Astrocyte (in vitro differentiated cells and primary cell): Measurements from ENCODE around the gene KRT79. TPM values are rescaled to one million over a fixed set of nuclear protein-coding genes. Genes with fewer than 3 reads are reported as not detected.
A peak's percentile ranks its signal among the peaks of the same experiment; 100 is the strongest.

Experiments used
- DNase-seq: peaks from one replicate; pipeline ENCODE4 v3.0.0-alpha.2; 2010; ENCODE audit warnings: low read depth
- FAIRE-seq: peaks from 2 replicates; lab custom pipeline; 2011; peaks lifted over from hg19 to GRCh38; lab: Jason Lieb, UNC
- H2AFZ ChIP-seq: 2 replicates; pipeline ENCODE4 v1.6.0; 2012; ENCODE audit warnings: low read depth, low read length, inconsistent platforms
- H3K27ac ChIP-seq: 2 replicates; pipeline ENCODE4 v1.5.1; 2011; ENCODE audit warnings: low read depth, low read length, inconsistent platforms
- H3K27me3 ChIP-seq: 2 replicates; pipeline ENCODE4 v1.6.0; 2011; ENCODE audit warnings: low read length, inconsistent platforms; ENCODE audit not compliant: insufficient read depth
- H3K36me3 ChIP-seq: 2 replicates; pipeline ENCODE4 v1.5.1; 2011; ENCODE audit warnings: low read length, inconsistent platforms; ENCODE audit not compliant: insufficient read depth
- H3K4me1 ChIP-seq: 2 replicates; pipeline ENCODE4 v1.5.1; 2011; ENCODE audit warnings: low read length, inconsistent platforms; ENCODE audit not compliant: insufficient read depth
- H3K4me2 ChIP-seq: 2 replicates; pipeline ENCODE4 v1.6.0; 2012; ENCODE audit warnings: low read length, inconsistent platforms
- H3K4me3 ChIP-seq: 2 replicates; pipeline ENCODE4 v1.5.1; 2011; ENCODE audit warnings: low read depth, mild to moderate bottlenecking, low read length, inconsistent platforms; ENCODE audit not compliant: insufficient read depth
- H3K79me2 ChIP-seq: 2 replicates; pipeline ENCODE4 v1.6.0; 2012; ENCODE audit warnings: mild to moderate bottlenecking, low read length, inconsistent platforms; ENCODE audit not compliant: insufficient read depth
- H3K9ac ChIP-seq: 2 replicates; pipeline ENCODE4 v1.6.0; 2012; ENCODE audit warnings: mild to moderate bottlenecking, low read length, inconsistent platforms
- H3K9me3 ChIP-seq: 2 replicates; pipeline ENCODE4 v1.5.1; 2012; ENCODE audit warnings: low read depth, mild to moderate bottlenecking, low read length, inconsistent platforms; ENCODE audit not compliant: insufficient read depth
- H4K20me1 ChIP-seq: 2 replicates; pipeline ENCODE4 v1.6.0; 2012; ENCODE audit warnings: low read length, inconsistent platforms; ENCODE audit not compliant: insufficient read depth
- H3K27ac Mint-ChIP-seq: one replicate; pipeline ENCODE4 v1.8.0; 2021; ENCODE audit warnings: mild to moderate bottlenecking, mixed read lengths; ENCODE audit not compliant: unreplicated experiment
- H3K27me3 Mint-ChIP-seq: one replicate; pipeline ENCODE4 v1.8.0; 2021; ENCODE audit warnings: low read depth, mixed read lengths; ENCODE audit not compliant: unreplicated experiment
- H3K36me3 Mint-ChIP-seq: one replicate; pipeline ENCODE4 v1.8.0; 2021; ENCODE audit warnings: low read depth, mixed read lengths; ENCODE audit not compliant: unreplicated experiment
- H3K4me1 Mint-ChIP-seq: one replicate; pipeline ENCODE4 v1.8.0; 2021; ENCODE audit warnings: low read depth, mixed read lengths; ENCODE audit not compliant: unreplicated experiment
- H3K4me3 Mint-ChIP-seq: one replicate; pipeline ENCODE4 v1.8.0; 2021; ENCODE audit warnings: mild to moderate bottlenecking, moderate library complexity, mixed read lengths; ENCODE audit not compliant: unreplicated experiment
- H3K9me3 Mint-ChIP-seq: one replicate; pipeline ENCODE4 v1.8.0; 2021; ENCODE audit warnings: mild to moderate bottlenecking, mixed read lengths; ENCODE audit not compliant: unreplicated experiment
- CTCF ChIP-seq: IDR thresholded peaks from 2 replicates; pipeline ENCODE4 v1.5.1; 2011; ENCODE audit warnings: low read depth, mild to moderate bottlenecking, inconsistent platforms, low read length, moderate library complexity; ENCODE audit not compliant: insufficient read depth
- EZH2 ChIP-seq: IDR thresholded peaks from 2 replicates; pipeline ENCODE4 v1.6.1; 2012; ENCODE audit warnings: mild to moderate bottlenecking, low read length, inconsistent platforms; ENCODE audit not compliant: insufficient read depth
- total RNA-seq: library from RNA; stranded (reverse); gene quantifications from 2 replicates; pipeline ENCODE4 v1.2.1, GENCODE V29; 2021

Gene KRT79
- total RNA-seq, 1 donor from 2014 or later, result 0.50 TPM

GRCh38 chr12:52832985-52833905, 866 bp downstream of the KRT79 start:
- H3K4me3 Mint-ChIP-seq, result no peak overlapping the region

GRCh38 chr12:52832451-52832850, 1.7 kb downstream of the KRT79 start:
- Mint-ChIP-seq H3K36me3 (no peaks in the 10 kb centered on the region), H3K4me3 (no peak overlapping the region), H3K9me3 (peaks cover 2% of the 10 kb centered on the region), H3K4me1 (peaks cover 34% of the 10 kb centered on the region), H3K27me3 (peaks cover 11% of the 10 kb centered on the region), H3K27ac (no peak overlapping the region)
- FAIRE-seq (no peak), DNase-seq (no peak)
- H2AFZ ChIP-seq, result no peak overlapping the region
- H3K4me3 ChIP-seq, result no peak overlapping the region
- no peaks in the 10 kb centered on the region for H3K79me2 ChIP-seq
- H3K27me3 ChIP-seq, result no peaks in the 10 kb centered on the region
- no peaks in the 10 kb centered on the region for H3K36me3 ChIP-seq
- no peak overlapping the region for H3K9ac ChIP-seq
- H3K9me3 ChIP-seq, result no peaks in the 10 kb centered on the region
- no peaks in the 10 kb centered on the region for H4K20me1 ChIP-seq
- no peak overlapping the region for H3K4me2 ChIP-seq
- no peak for TF ChIP-seq CTCF
- no peak for TF ChIP-seq EZH2
- no peak overlapping the region for H3K27ac ChIP-seq
- peaks cover 25% of the 10 kb centered on the region for H3K4me1 ChIP-seq

More at GRCh38 chr12:52832985-52833905, 866 bp downstream of the KRT79 start:
- DNase-seq (peak; percentile 24), FAIRE-seq (no peak)
- Histone ChIP-seq H3K4me2 (no peak overlapping the region), H3K27me3 (no peaks in the 10 kb centered on the region), H3K4me3 (no peak overlapping the region), H3K4me1 (peaks cover 32% of the 10 kb centered on the region), H3K79me2 (no peaks in the 10 kb centered on the region), H3K9me3 (no peaks in the 10 kb centered on the region), H4K20me1 (no peaks in the 10 kb centered on the region), H3K9ac (no peak overlapping the region), H3K36me3 (no peaks in the 10 kb centered on the region), H2AFZ (no peak overlapping the region), H3K27ac (no peak overlapping the region)
- Mint-ChIP-seq H3K36me3 (no peaks in the 10 kb centered on the region), H3K4me1 (peaks cover 30% of the 10 kb centered on the region), H3K27ac (no peak overlapping the region), H3K9me3 (peaks cover 2% of the 10 kb centered on the region), H3K27me3 (peaks cover 11% of the 10 kb centered on the region)
- no peak for TF ChIP-seq EZH2

DNA sequence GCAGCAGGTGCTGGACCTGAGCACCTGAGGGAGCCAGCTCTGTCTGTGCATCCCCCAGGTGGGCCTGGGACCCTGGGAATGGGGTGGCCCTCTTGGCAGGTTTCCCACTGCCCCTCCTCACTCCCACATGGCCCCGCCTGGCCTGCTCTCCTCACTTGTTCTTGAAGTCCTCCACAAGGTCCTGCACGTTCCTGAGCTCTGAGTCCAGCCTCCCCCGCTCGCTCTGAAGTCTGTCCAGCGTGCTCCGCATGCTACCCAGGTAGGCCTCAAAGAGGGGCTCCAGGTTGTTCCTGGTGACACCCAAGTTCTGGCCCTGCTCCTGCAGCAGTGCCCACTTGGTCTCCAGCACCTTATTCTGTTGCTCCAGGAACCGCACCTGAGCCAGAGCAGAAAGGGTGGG, 2.9 kb downstream of the KRT79 start:
- Histone ChIP-seq H2AFZ (no peak overlapping the region), H3K27ac (no peak overlapping the region), H3K4me3 (no peak overlapping the region), H3K27me3 (no peaks in the 10 kb centered on the region), H3K9me3 (no peaks in the 10 kb centered on the region), H3K79me2 (no peaks in the 10 kb centered on the region), H3K36me3 (no peaks in the 10 kb centered on the region), H3K4me2 (no peak overlapping the region), H3K4me1 (peaks cover 15% of the 10 kb centered on the region), H3K9ac (no peak overlapping the region), H4K20me1 (no peaks in the 10 kb centered on the region)
- TF ChIP-seq EZH2 (no peak), CTCF (no peak)
- Mint-ChIP-seq H3K27ac (no peak overlapping the region), H3K4me3 (no peak overlapping the region), H3K27me3 (peaks cover 13% of the 10 kb centered on the region), H3K4me1 (peaks cover 29% of the 10 kb centered on the region), H3K9me3 (peaks cover 2% of the 10 kb centered on the region), H3K36me3 (peaks cover 2% of the 10 kb centered on the region)
- no peak for DNase-seq
- no peak for FAIRE-seq
